Trophoblast cell (in vitro differentiated cells and primary cell): ENCODE data around the gene FRMD4A.

Experiments
- DNase-seq, 2 donors: peaks; one replicate each; pipeline ENCODE4 v3.0.0-alpha.2; 2016
- H2AFZ ChIP-seq: 2 replicates; pipeline ENCODE4 v1.6.1; 2013; ENCODE audit warnings: low read length, moderate library complexity, mild to moderate bottlenecking; ENCODE audit not compliant: insufficient read depth, poor library complexity
- H2AK5ac ChIP-seq: 2 replicates; pipeline ENCODE4 v1.6.1; 2013; ENCODE audit warnings: mild to moderate bottlenecking, low read length
- H2BK120ac ChIP-seq: 2 replicates; pipeline ENCODE4 v1.6.1; 2013; ENCODE audit warnings: low read length, mild to moderate bottlenecking, moderate library complexity; ENCODE audit not compliant: insufficient read depth, poor library complexity
- H2BK12ac ChIP-seq: 2 replicates; pipeline ENCODE4 v1.6.1; 2013; ENCODE audit warnings: mild to moderate bottlenecking, low read length, moderate library complexity
- H2BK5ac ChIP-seq: 2 replicates; pipeline ENCODE4 v1.6.1; 2013; ENCODE audit warnings: low read length, low read depth, moderate library complexity, mild to moderate bottlenecking; ENCODE audit not compliant: poor library complexity
- H3K14ac ChIP-seq: 2 replicates; pipeline ENCODE4 v1.6.1; 2013; ENCODE audit warnings: mild to moderate bottlenecking, low read length
- H3K18ac ChIP-seq: 2 replicates; pipeline ENCODE4 v1.6.1; 2013; ENCODE audit warnings: mild to moderate bottlenecking, low read length
- H3K23ac ChIP-seq: 2 replicates; pipeline ENCODE4 v1.6.1; 2013; ENCODE audit warnings: low read length
- H3K27ac ChIP-seq: 2 replicates; pipeline ENCODE4 v1.5.1; 2013; ENCODE audit warnings: low read depth, mild to moderate bottlenecking, inconsistent platforms, low read length, moderate library complexity
- H3K27me3 ChIP-seq: 2 replicates; pipeline ENCODE4 v1.6.1; 2013; ENCODE audit warnings: inconsistent platforms, mild to moderate bottlenecking, low read length, moderate library complexity; ENCODE audit not compliant: insufficient read depth
- H3K36me3 ChIP-seq, 2 experiments: 1 replicate in 1 of 2; 2 replicates in 1 of 2; pipeline ENCODE4 v1.6.1; 2013; ENCODE audit warnings: low read length in 2 of 2, mild to moderate bottlenecking in 2 of 2, moderate library complexity in 1 of 2; ENCODE audit not compliant: insufficient read depth in 2 of 2, control insufficient read depth in 1 of 2
- H3K4ac ChIP-seq: 2 replicates; pipeline ENCODE4 v1.6.1; 2013; ENCODE audit warnings: low read depth, mild to moderate bottlenecking, low read length, moderate library complexity
- H3K4me1 ChIP-seq, 2 experiments: 1 replicate in 1 of 2; 2 replicates in 1 of 2; pipeline ENCODE4 v1.6.1; 2013; ENCODE audit warnings: low read length in 2 of 2, mild to moderate bottlenecking in 2 of 2, moderate library complexity in 1 of 2; ENCODE audit not compliant: insufficient read depth in 2 of 2, control insufficient read depth in 1 of 2
- H3K4me2 ChIP-seq: 2 replicates; pipeline ENCODE4 v1.6.1; 2013; ENCODE audit warnings: inconsistent platforms, mild to moderate bottlenecking, low read length, moderate library complexity
- H3K4me3 ChIP-seq: 2 replicates; pipeline ENCODE4 v1.5.1; 2013; ENCODE audit warnings: mild to moderate bottlenecking, low read depth, low read length, inconsistent platforms
- H3K79me1 ChIP-seq: one replicate; pipeline ENCODE4 v1.6.1; 2013; ENCODE audit warnings: low read length
- H3K79me2 ChIP-seq: 2 replicates; pipeline ENCODE4 v1.6.1; 2013; ENCODE audit warnings: low read length, mild to moderate bottlenecking; ENCODE audit not compliant: control insufficient read depth, insufficient read depth, poor library complexity
- H3K9ac ChIP-seq: 2 replicates; pipeline ENCODE4 v1.6.1; 2013; ENCODE audit warnings: mild to moderate bottlenecking, low read length
- H3K9me3 ChIP-seq: 2 replicates; pipeline ENCODE4 v1.6.1; 2013; ENCODE audit warnings: low read depth, mild to moderate bottlenecking, control low read depth, inconsistent platforms, low read length; ENCODE audit not compliant: insufficient read depth
- H4K12ac ChIP-seq: 2 replicates; pipeline ENCODE4 v1.6.1; 2013; ENCODE audit warnings: low read depth, mild to moderate bottlenecking, low read length, moderate library complexity
- H4K8ac ChIP-seq: 2 replicates; pipeline ENCODE4 v1.6.1; 2013; ENCODE audit warnings: low read depth, mild to moderate bottlenecking, low read length, moderate library complexity
- H4K91ac ChIP-seq: one replicate; pipeline ENCODE4 v1.6.1; 2013; ENCODE audit warnings: low read depth, mild to moderate bottlenecking, low read length, moderate library complexity
- WGBS: extraction: QIAGEN DNeasy Blood & Tissue Kit; methylation state at CpG from one replicate; pipeline ENCODE4 v1.1.7; 2013; ENCODE audit warnings: missing lambda C conversion rate; ENCODE audit not compliant: insufficient read length, insufficient coverage; ENCODE audit errors: extremely low coverage; 5-methylcytosine and 5-hydroxymethylcytosine counted together

FRMD4A gene

GRCh38 chr10:13794992-13795612 is 535.6 kb downstream of the FRMD4A start:
- Histone ChIP-seq H2AK5ac (no peak overlapping the region), H4K8ac (no peak overlapping the region), H3K79me2 (no peaks in the 10 kb centered on the region), H3K4me2 (no peak overlapping the region), H3K4me3 (no peak overlapping the region), H4K12ac (no peak overlapping the region), H2AFZ (no peak overlapping the region), H2BK12ac (no peak overlapping the region), H4K91ac (no peak overlapping the region), H3K14ac (no peak overlapping the region), H2BK5ac (no peak overlapping the region), H3K9ac (no peak overlapping the region), H3K23ac (no peak overlapping the region), H3K18ac (no peak overlapping the region), H2BK120ac (no peak overlapping the region), H3K9me3 (no peaks in the 10 kb centered on the region), H3K27me3 (no peaks in the 10 kb centered on the region), H3K79me1 (no peaks in the 10 kb centered on the region), H3K4me1 (no peaks in the 10 kb centered on the region), H3K27ac (no peak overlapping the region), H3K4ac (no peak overlapping the region), H3K36me3 (peaks cover 5 to 10% of the 10 kb centered on the region in 2 experiments)
- DNase-seq = no peak
- no CpG with 5 or more reads among the region's 6 CpGs for WGBS

- H2AFZ ChIP-seq = no peak overlapping the region
- H3K9me3 ChIP-seq = no peaks in the 10 kb centered on the region
- H3K4me1 ChIP-seq = peaks cover 4 to 5% of the 10 kb centered on the region in 2 experiments
- H3K4ac ChIP-seq = no peak overlapping the region
- H3K14ac ChIP-seq = no peak overlapping the region
- peaks cover 4% of the 10 kb centered on the region for H3K79me1 ChIP-seq
- no peak overlapping the region for H3K18ac ChIP-seq
- peaks cover 5 to 10% of the 10 kb centered on the region in 2 experiments for H3K36me3 ChIP-seq
- H3K27me3 ChIP-seq = no peaks in the 10 kb centered on the region
- no CpG with 5 or more reads among the region's 5 CpGs for WGBS
- no peak overlapping the region for H4K8ac ChIP-seq
- no peaks in the 10 kb centered on the region for H3K79me2 ChIP-seq
- no peak for DNase-seq
- H2BK12ac ChIP-seq = no peak overlapping the region
- no peak overlapping the region for H2BK120ac ChIP-seq
- H3K4me2 ChIP-seq = no peak overlapping the region
- no peak overlapping the region for H3K23ac ChIP-seq
- H2AK5ac ChIP-seq = no peak overlapping the region
- no peak overlapping the region for H3K9ac ChIP-seq
- no peak overlapping the region for H3K4me3 ChIP-seq
- no peak overlapping the region for H2BK5ac ChIP-seq
- no peak overlapping the region for H4K12ac ChIP-seq
- no peak overlapping the region for H3K27ac ChIP-seq
- no peak overlapping the region for H4K91ac ChIP-seq
Observed at GRCh38 chr10:13792006-13792405, 538.7 kb downstream of the FRMD4A start.

- no peak overlapping the region for H3K27ac ChIP-seq
- H3K36me3 ChIP-seq = peaks cover 5 to 10% of the 10 kb centered on the region in 2 experiments
- no peak overlapping the region for H4K12ac ChIP-seq
- no peak overlapping the region for H3K18ac ChIP-seq
- H4K8ac ChIP-seq = no peak overlapping the region
- H3K79me2 ChIP-seq = no peaks in the 10 kb centered on the region
- no peak overlapping the region for H3K9ac ChIP-seq
- peaks cover 4% of the 10 kb centered on the region for H3K79me1 ChIP-seq
- H3K4ac ChIP-seq = no peak overlapping the region
- H2AK5ac ChIP-seq = no peak overlapping the region
- no peak overlapping the region for H4K91ac ChIP-seq
- H3K23ac ChIP-seq = no peak overlapping the region
- no CpG with 5 or more reads among the region's 4 CpGs for WGBS
- H3K4me1 ChIP-seq = peaks cover 4 to 5% of the 10 kb centered on the region in 2 experiments
- H2AFZ ChIP-seq = no peak overlapping the region
- H2BK120ac ChIP-seq = no peak overlapping the region
- no peak overlapping the region for H2BK5ac ChIP-seq
- H3K9me3 ChIP-seq = no peaks in the 10 kb centered on the region
- no peak overlapping the region for H3K14ac ChIP-seq
- no peak overlapping the region for H3K4me3 ChIP-seq
- H3K4me2 ChIP-seq = no peak overlapping the region
- no peaks in the 10 kb centered on the region for H3K27me3 ChIP-seq
- no peak overlapping the region for H2BK12ac ChIP-seq
- DNase-seq = no peak
Observed at GRCh38 chr10:13791483-13791882, 539.2 kb downstream of the FRMD4A start.

GRCh38 chr10:13790196-13790595 is 540.5 kb downstream of the FRMD4A start:
- Histone ChIP-seq H3K4ac (no peak overlapping the region), H2BK12ac (no peak overlapping the region), H3K79me2 (no peaks in the 10 kb centered on the region), H3K4me3 (no peak overlapping the region), H2AK5ac (no peak overlapping the region), H3K36me3 (peaks cover 5 to 8% of the 10 kb centered on the region in 2 experiments), H3K9me3 (no peaks in the 10 kb centered on the region), H3K14ac (no peak overlapping the region), H2BK5ac (no peak overlapping the region), H3K4me2 (no peak overlapping the region), H2AFZ (no peak overlapping the region), H4K12ac (no peak overlapping the region), H3K27ac (no peak overlapping the region), H3K18ac (no peak overlapping the region), H4K8ac (no peak overlapping the region), H3K23ac (no peak overlapping the region), H3K4me1 (peaks cover 4 to 5% of the 10 kb centered on the region in 2 experiments), H3K79me1 (peaks cover 4% of the 10 kb centered on the region), H3K9ac (no peak overlapping the region), H3K27me3 (no peaks in the 10 kb centered on the region), H2BK120ac (no peak overlapping the region), H4K91ac (peak overlapping the region; percentile 3)
- WGBS = no CpG with 5 or more reads among the region's 9 CpGs
- DNase-seq = no peak
